A673 (cell line): ENCODE measurements around the gene FAAP20. TPM values are rescaled to one million over a fixed set of nuclear protein-coding genes. Genes with fewer than 3 reads are reported as not detected.

Source experiments
- BruUV-seq: library from RNA; stranded (reverse); fragments of 400-500 nt; replicated peaks from 2 replicates; lab custom pipeline; 2021; lab: Mats Ljungman, UMichigan
- CTCF ChIA-PET: fragments of 300-600 bp; sonication (Branson Sonifier 250); formaldehyde crosslinking; loops from one replicate; lab custom pipeline; 2022; ENCODE audit warnings: antibody characterized with exemption; lab: Charles Lee
- POLR2A ChIA-PET: fragments of 300-600 bp; sonication (Branson Sonifier 250); formaldehyde crosslinking; loops from one replicate; lab custom pipeline; 2022; ENCODE audit warnings: antibody characterized with exemption; ENCODE audit not compliant: low non-redundant PET; lab: Charles Lee
- DNase-seq: peaks from one replicate; pipeline ENCODE4 v3.0.0-alpha.2; 2015; ENCODE audit warnings: low spot score
- H3K27ac ChIP-seq: fragments of 200-600 bp; sonication (generic); 2 replicates; pipeline ENCODE4 v1.5.1; 2016; ENCODE audit warnings: mixed run types, low read depth, mild to moderate bottlenecking, mixed read lengths, antibody characterized with exemption, low read length; ENCODE audit not compliant: poor library complexity, severe bottlenecking
- H3K27me3 ChIP-seq: fragments of 200-600 bp; sonication (generic); replicated peaks from 2 replicates; pipeline ENCODE4 v1.6.1; 2017; ENCODE audit warnings: mixed run types, low read depth, mild to moderate bottlenecking, mixed read lengths, antibody characterized with exemption, low read length; ENCODE audit not compliant: insufficient read depth, poor library complexity
- H3K36me3 ChIP-seq: fragments of 200-600 bp; sonication (generic); 2 replicates; pipeline ENCODE4 v1.6.1; 2016; ENCODE audit warnings: mixed run types, mild to moderate bottlenecking, mixed read lengths, antibody characterized with exemption, low read length; ENCODE audit not compliant: insufficient read depth, poor library complexity, severe bottlenecking
- H3K4me1 ChIP-seq: fragments of 200-600 bp; sonication (generic); 2 replicates; pipeline ENCODE4 v1.6.1; 2017; ENCODE audit warnings: mixed run types, mild to moderate bottlenecking, mixed read lengths, antibody characterized with exemption, low read length; ENCODE audit not compliant: insufficient read depth, poor library complexity, severe bottlenecking
- H3K4me3 ChIP-seq: fragments of 200-600 bp; sonication (generic); 2 replicates; pipeline ENCODE4 v1.5.1; 2016; ENCODE audit warnings: low read depth, mixed run types, mild to moderate bottlenecking, mixed read lengths, low read length; ENCODE audit not compliant: poor library complexity, severe bottlenecking
- H3K9me3 ChIP-seq: fragments of 200-600 bp; sonication (generic); 2 replicates; pipeline ENCODE4 v1.6.1; 2016; ENCODE audit warnings: mixed run types, low read depth, mild to moderate bottlenecking, mixed read lengths, antibody characterized with exemption, low read length; ENCODE audit not compliant: poor library complexity, severe bottlenecking
- EZH2 ChIP-seq: fragments of 200-600 bp; sonication (generic); IDR thresholded peaks from 2 replicates; pipeline ENCODE4 v1.6.1; 2017; ENCODE audit warnings: borderline replicate concordance, low read depth, mild to moderate bottlenecking, mixed read lengths, antibody characterized with exemption, low read length; ENCODE audit not compliant: poor library complexity, severe bottlenecking
- intact Hi-C: fragments of 100-400 bp; cut with micrococcal nuclease; formaldehyde crosslinking; loops from one replicate; pipeline ENCODE4 v1.10.0; 2022; ENCODE audit not compliant: unreplicated experiment
- total RNA-seq: library from RNA; stranded (reverse); gene quantifications from 2 replicates; pipeline ENCODE4 v1.2.3, GENCODE V29; 2021
- TF ChIP-seq, protein P1 (sequence below): fragments of 300-800, 200-600 bp; sonication (generic); conservative IDR thresholded peaks from 2 replicates; pipeline ENCODE4 v1.5.1; 2017; ENCODE audit warnings: low read depth, mild to moderate bottlenecking, antibody characterized with exemption, low read length, moderate library complexity, mixed read lengths

FAAP20 gene
- total RNA-seq, 1 experiment from 2014 or later = 114 TPM

GRCh38 chr1:2181752-2182151 is 12.8 kb downstream of the FAAP20 start:
- ChIA-PET CTCF (no interaction called here), POLR2A (no interaction called here)
- Histone ChIP-seq H3K27ac (no peak overlapping the region), H3K9me3 (no peaks in the 10 kb centered on the region), H3K4me3 (no peak overlapping the region), H3K4me1 (no peaks in the 10 kb centered on the region), H3K27me3 (no peaks in the 10 kb centered on the region), H3K36me3 (peaks cover 4% of the 10 kb centered on the region)
- TF ChIP-seq EZH2 = no peak
- TF ChIP-seq, protein P1, sequence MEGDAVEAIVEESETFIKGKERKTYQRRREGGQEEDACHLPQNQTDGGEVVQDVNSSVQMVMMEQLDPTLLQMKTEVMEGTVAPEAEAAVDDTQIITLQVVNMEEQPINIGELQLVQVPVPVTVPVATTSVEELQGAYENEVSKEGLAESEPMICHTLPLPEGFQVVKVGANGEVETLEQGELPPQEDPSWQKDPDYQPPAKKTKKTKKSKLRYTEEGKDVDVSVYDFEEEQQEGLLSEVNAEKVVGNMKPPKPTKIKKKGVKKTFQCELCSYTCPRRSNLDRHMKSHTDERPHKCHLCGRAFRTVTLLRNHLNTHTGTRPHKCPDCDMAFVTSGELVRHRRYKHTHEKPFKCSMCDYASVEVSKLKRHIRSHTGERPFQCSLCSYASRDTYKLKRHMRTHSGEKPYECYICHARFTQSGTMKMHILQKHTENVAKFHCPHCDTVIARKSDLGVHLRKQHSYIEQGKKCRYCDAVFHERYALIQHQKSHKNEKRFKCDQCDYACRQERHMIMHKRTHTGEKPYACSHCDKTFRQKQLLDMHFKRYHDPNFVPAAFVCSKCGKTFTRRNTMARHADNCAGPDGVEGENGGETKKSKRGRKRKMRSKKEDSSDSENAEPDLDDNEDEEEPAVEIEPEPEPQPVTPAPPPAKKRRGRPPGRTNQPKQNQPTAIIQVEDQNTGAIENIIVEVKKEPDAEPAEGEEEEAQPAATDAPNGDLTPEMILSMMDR = no peak
- no peak for DNase-seq
- intact Hi-C loops = no loop called here
- no TSS peak for BruUV-seq

- no peak for DNase-seq
- CTCF ChIA-PET = no interaction called here
- POLR2A ChIA-PET = no interaction called here
- Histone ChIP-seq H3K4me1 (no peaks in the 10 kb centered on the region), H3K9me3 (no peaks in the 10 kb centered on the region), H3K27me3 (no peaks in the 10 kb centered on the region), H3K4me3 (no peak overlapping the region), H3K36me3 (no peaks in the 10 kb centered on the region), H3K27ac (no peak overlapping the region)
- TF ChIP-seq, protein P1 = no peak
- TF ChIP-seq EZH2 = no peak
- intact Hi-C loops = no loop called here
- BruUV-seq = no TSS peak
Measured at GRCh38 chr1:2181271-2181670, 13.3 kb downstream of the FAAP20 start.

GRCh38 chr1:2180297-2181245 is 14.0 kb downstream of the FAAP20 start:
- Histone ChIP-seq H3K4me1 (no peaks in the 10 kb centered on the region), H3K36me3 (no peaks in the 10 kb centered on the region), H3K4me3 (no peak overlapping the region), H3K9me3 (no peaks in the 10 kb centered on the region), H3K27me3 (no peaks in the 10 kb centered on the region), H3K27ac (no peak overlapping the region)
- no TSS peak for BruUV-seq
- TF ChIP-seq, protein P1 = no peak
- no peak for TF ChIP-seq EZH2
- no peak for DNase-seq
- CTCF ChIA-PET = no interaction called here
- POLR2A ChIA-PET = no interaction called here
- intact Hi-C loops = no loop called here
